ENCODE measurements around the gene SHKBP1.
"Not testable (repeated sequence)": the region's sequence is repeated elsewhere in the genome, so short reads cannot be mapped to it uniquely, and the experiment has no call there.

Gene SHKBP1

GRCh38 chr19:40623403-40624251, 47.0 kb downstream of the SHKBP1 start:
- no peak for DNase-seq (ENCODE audit: low spot score)
- no peak for TF ChIP-seq CTCF (IDR thresholded peaks at IDR 0.05; ENCODE audit: extremely low read depth, missing control alignments)

- not testable (repeated sequence) for DNase-seq (ENCODE audit: low spot score)
These were observed 47.9 kb downstream of the SHKBP1 start for GRCh38 chr19:40624369-40625153.

GRCh38 chr19:40625406-40626120, 48.9 kb downstream of the SHKBP1 start:
- no peak for TF ChIP-seq CTCF (IDR thresholded peaks at IDR 0.05; ENCODE audit: extremely low read depth, missing control alignments)
- no peak for DNase-seq (ENCODE audit: low spot score)

- TF ChIP-seq CTCF (IDR thresholded peaks at IDR 0.05; ENCODE audit: extremely low read depth, missing control alignments) = no peak
- DNase-seq (ENCODE audit: low spot score) = no peak
These were observed 50.2 kb downstream of the SHKBP1 start for GRCh38 chr19:40626918-40627317.

- no peak for DNase-seq (ENCODE audit: low spot score)
- no peak for TF ChIP-seq CTCF (IDR thresholded peaks at IDR 0.05; ENCODE audit: extremely low read depth, missing control alignments)
These were observed 51.0 kb downstream of the SHKBP1 start for GRCh38 chr19:40627486-40628279.

GRCh38 chr19:40629346-40629745, 52.7 kb downstream of the SHKBP1 start:
- no peak for TF ChIP-seq CTCF (IDR thresholded peaks at IDR 0.05; ENCODE audit: extremely low read depth, missing control alignments)
- DNase-seq (ENCODE audit: low spot score) = no peak

- DNase-seq (ENCODE audit: low spot score) = no peak
- TF ChIP-seq CTCF (IDR thresholded peaks at IDR 0.05; ENCODE audit: extremely low read depth, missing control alignments) = no peak
These were observed 54.0 kb downstream of the SHKBP1 start for GRCh38 chr19:40630571-40631160.

All from GM20000 (cell line).